Stimulated activated CD8-positive, alpha-beta memory T cell treated with anti-CD3 and anti-CD28 coated beads, Interleukin-7, amount 100 ng/mL, for 1 hour (primary cell): ENCODE measurements around the gene CDH1.
"Not testable (repeated sequence)": the region's sequence is repeated elsewhere in the genome, so short reads cannot be mapped to it uniquely, and the experiment has no call there.

Source experiments
- DNase-seq, 2 donors: peaks; one replicate each; pipeline ENCODE4 v3.0.0-alpha.2; 2020; ENCODE audit warnings: low read depth in 2 of 2

CDH1 gene

GRCh38 chr16:68762996-68763756, 26.1 kb downstream of the CDH1 start:
- DNase-seq = no peak

- no peak for DNase-seq
Measured at GRCh38 chr16:68764862-68765261, 27.8 kb downstream of the CDH1 start.

- DNase-seq = no peak
Measured at GRCh38 chr16:68767581-68767980, 30.5 kb downstream of the CDH1 start.

- DNase-seq = no peak
Measured at GRCh38 chr16:68768175-68768574, 31.1 kb downstream of the CDH1 start.

- DNase-seq = no peak
Measured at GRCh38 chr16:68768771-68769170, 31.7 kb downstream of the CDH1 start.

- no peak for DNase-seq
Measured at GRCh38 chr16:68770671-68771070, 33.6 kb downstream of the CDH1 start.

- DNase-seq = no peak
Measured at GRCh38 chr16:68772030-68772681, 35.1 kb downstream of the CDH1 start.

GRCh38 chr16:68772871-68773270, 35.8 kb downstream of the CDH1 start:
- no peak for DNase-seq

GRCh38 chr16:68774982-68775634, 38.0 kb downstream of the CDH1 start:
- DNase-seq = no peak

- no peak for DNase-seq
Measured at GRCh38 chr16:68776821-68777485, 39.9 kb downstream of the CDH1 start.

- DNase-seq = no peak
Measured at GRCh38 chr16:68778551-68779231, 41.6 kb downstream of the CDH1 start.

- DNase-seq = no peak
Measured at GRCh38 chr16:68779891-68780290, 42.8 kb downstream of the CDH1 start.

GRCh38 chr16:68781784-68782183, 44.7 kb downstream of the CDH1 start:
- DNase-seq = no peak

GRCh38 chr16:68782198-68783174, 45.4 kb downstream of the CDH1 start:
- DNase-seq = no peak

- DNase-seq = no peak
Measured at GRCh38 chr16:68784226-68784625, 47.1 kb downstream of the CDH1 start.

GRCh38 chr16:68784721-68785120, 47.6 kb downstream of the CDH1 start:
- DNase-seq = no peak

- DNase-seq = no peak
Measured at GRCh38 chr16:68785715-68786114, 48.6 kb downstream of the CDH1 start.

GRCh38 chr16:68786685-68787418, 49.8 kb downstream of the CDH1 start:
- no peak for DNase-seq

GRCh38 chr16:68787419-68787807, 50.3 kb downstream of the CDH1 start:
- DNase-seq = not testable (repeated sequence)
